Measurements from ENCODE around the gene NR2F6.

NR2F6 gene

GRCh38 chr19:17266026-17266425 is 20.3 kb upstream of the NR2F6 start:
- ChIA-PET POLR2A (interaction anchor here (1.2 to 2.8 kb wide), 3 partner anchors 17 to 154 kb away, joined by 3 to 12 read pairs (median 4); partner anchors contain the start of genes MVB12A and USE1), CTCF (interaction anchor here (1.0 to 1.4 kb wide), 3 partner anchors 17 to 23 kb away, joined by 5 to 7 read pairs (median 5); no protein-coding TSS in a partner anchor)
- TF ChIP-seq ZNF384 (IDR thresholded peaks at IDR 0.05), result no peak
- no peak for TF ChIP-seq CTBP1 (IDR thresholded peaks at IDR 0.05; ENCODE audit: borderline replicate concordance)
- no peak for TF ChIP-seq SUZ12 (IDR thresholded peaks at IDR 0.05)
- TF ChIP-seq FOXA1 (IDR thresholded peaks at IDR 0.05), result no peak
- no peak for TF ChIP-seq BHLHE40 (IDR thresholded peaks at IDR 0.05; ENCODE audit: borderline replicate concordance)
- TF ChIP-seq HDGF (IDR thresholded peaks at IDR 0.05; ENCODE audit: borderline replicate concordance), result no peak
- no peak for TF ChIP-seq TARDBP (IDR thresholded peaks at IDR 0.05)
- no peak for TF ChIP-seq FOXM1 (IDR thresholded peaks at IDR 0.05; ENCODE audit: borderline replicate concordance)
- TF ChIP-seq ARNT (IDR thresholded peaks at IDR 0.05), result no peak
- TF ChIP-seq FOXK2 (IDR thresholded peaks at IDR 0.05), result no peak
- no peak for TF ChIP-seq PKNOX1 (IDR thresholded peaks at IDR 0.05)
- TF ChIP-seq ELF4 (IDR thresholded peaks at IDR 0.05), result no peak
- TF ChIP-seq NFRKB (IDR thresholded peaks at IDR 0.05), result no peak
- TF ChIP-seq L3MBTL2 (conservative IDR thresholded peaks at IDR 0.05), result no peak
- TF ChIP-seq SP1 (IDR thresholded peaks at IDR 0.05), result no peak
- no peak for TF ChIP-seq LEF1 (IDR thresholded peaks at IDR 0.05; ENCODE audit: borderline replicate concordance)
- DNase-seq (ENCODE audit: extremely low spot score), result no peak

GRCh38 chr19:17264641-17264979 is 18.9 kb upstream of the NR2F6 start, which contains the start of gene USHBP1:
USHBP1 (minus strand) TSS chr19:17264745; CDS start chr19:17264299, 446 bp downstream.
- CTCF ChIA-PET, result interaction anchor here (1.0 kb wide), 1 partner anchor 364 kb away, joined by 3 read pairs; no protein-coding TSS in a partner anchor
- TF ChIP-seq BHLHE40 (IDR thresholded peaks at IDR 0.05; ENCODE audit: borderline replicate concordance) (no peak), TARDBP (IDR thresholded peaks at IDR 0.05) (no peak), FOXK2 (IDR thresholded peaks at IDR 0.05) (no peak), HDGF (IDR thresholded peaks at IDR 0.05; ENCODE audit: borderline replicate concordance) (no peak), SUZ12 (IDR thresholded peaks at IDR 0.05) (no peak)
- DNase-seq (ENCODE audit: extremely low spot score), result no peak
- POLR2A ChIA-PET, result no interaction called here

GRCh38 chr19:17263712-17264640 is 18.3 kb upstream of the NR2F6 start:
- ChIA-PET CTCF (interaction anchor here (1.0 kb wide), 1 partner anchor 363 kb away, joined by 3 read pairs; no protein-coding TSS in a partner anchor), POLR2A (interaction anchor here (0.9 kb wide), 1 partner anchor 49 kb away, joined by 3 read pairs; the partner anchor contains the start of gene USE1)
- TF ChIP-seq NFRKB (IDR thresholded peaks at IDR 0.05) (no peak), ELF4 (IDR thresholded peaks at IDR 0.05) (no peak), SUZ12 (IDR thresholded peaks at IDR 0.05) (no peak), BHLHE40 (IDR thresholded peaks at IDR 0.05; ENCODE audit: borderline replicate concordance) (no peak), TARDBP (IDR thresholded peaks at IDR 0.05) (no peak)

GRCh38 chr19:17262557-17262956 is 16.8 kb upstream of the NR2F6 start:
- CTCF ChIA-PET, result interaction anchor here (0.6 kb wide), 1 partner anchor 19 kb away, joined by 3 read pairs; no protein-coding TSS in a partner anchor
- no peak for TF ChIP-seq BHLHE40 (IDR thresholded peaks at IDR 0.05; ENCODE audit: borderline replicate concordance)
- no peak for TF ChIP-seq L3MBTL2 (conservative IDR thresholded peaks at IDR 0.05)
- TF ChIP-seq SP1 (IDR thresholded peaks at IDR 0.05), result no peak
- TF ChIP-seq LEF1 (IDR thresholded peaks at IDR 0.05; ENCODE audit: borderline replicate concordance), result no peak
- no peak for TF ChIP-seq FOXA1 (IDR thresholded peaks at IDR 0.05)
- no peak for TF ChIP-seq ARNT (IDR thresholded peaks at IDR 0.05)
- TF ChIP-seq FOXM1 (IDR thresholded peaks at IDR 0.05; ENCODE audit: borderline replicate concordance), result no peak
- TF ChIP-seq PKNOX1 (IDR thresholded peaks at IDR 0.05), result no peak
- no peak for TF ChIP-seq ZNF384 (IDR thresholded peaks at IDR 0.05)
- no peak for TF ChIP-seq SUZ12 (IDR thresholded peaks at IDR 0.05)
- TF ChIP-seq ELF4 (IDR thresholded peaks at IDR 0.05), result no peak
- TF ChIP-seq CTBP1 (IDR thresholded peaks at IDR 0.05; ENCODE audit: borderline replicate concordance), result no peak
- no peak for TF ChIP-seq TARDBP (IDR thresholded peaks at IDR 0.05)
- no peak for TF ChIP-seq FOXK2 (IDR thresholded peaks at IDR 0.05)
- no peak for TF ChIP-seq HDGF (IDR thresholded peaks at IDR 0.05; ENCODE audit: borderline replicate concordance)
- no peak for TF ChIP-seq NFRKB (IDR thresholded peaks at IDR 0.05)
- DNase-seq (ENCODE audit: extremely low spot score), result no peak
- POLR2A ChIA-PET, result no interaction called here

More at GRCh38 chr19:17263712-17264640, 18.3 kb upstream of the NR2F6 start:
- DNase-seq (ENCODE audit: extremely low spot score), result no peak

GRCh38 chr19:17260842-17261325 is 15.2 kb upstream of the NR2F6 start:
- CTCF ChIA-PET, result interaction anchor here (0.6 to 1.4 kb wide), 11 partner anchors 8 to 125 kb away, joined by 3 to 6 read pairs (median 4); partner anchors contain the start of gene ANO8
- DNase-seq (ENCODE audit: extremely low spot score), result peak; percentile 91
- TF ChIP-seq L3MBTL2 (conservative IDR thresholded peaks at IDR 0.05), result peak; percentile 57
- TF ChIP-seq ZNF384 (IDR thresholded peaks at IDR 0.05), result no peak; the same call in 1 of the 2 replicates
- POLR2A ChIA-PET, result interaction anchor here (1.5 to 1.6 kb wide), 2 partner anchors 25 to 46 kb away, joined by 3 to 4 read pairs; partner anchors contain the start of gene USE1

GRCh38 chr19:17259934-17260333 is 14.2 kb upstream of the NR2F6 start:
- TF ChIP-seq FOXA1 (IDR thresholded peaks at IDR 0.05), result no peak
- no peak for TF ChIP-seq CTBP1 (IDR thresholded peaks at IDR 0.05; ENCODE audit: borderline replicate concordance)
- TF ChIP-seq SP1 (IDR thresholded peaks at IDR 0.05), result no peak
- no peak for TF ChIP-seq ARNT (IDR thresholded peaks at IDR 0.05)
- TF ChIP-seq ELF4 (IDR thresholded peaks at IDR 0.05), result no peak
- TF ChIP-seq TARDBP (IDR thresholded peaks at IDR 0.05), result no peak
- no peak for TF ChIP-seq BHLHE40 (IDR thresholded peaks at IDR 0.05; ENCODE audit: borderline replicate concordance)
- no peak for TF ChIP-seq HDGF (IDR thresholded peaks at IDR 0.05; ENCODE audit: borderline replicate concordance)
- TF ChIP-seq FOXM1 (IDR thresholded peaks at IDR 0.05; ENCODE audit: borderline replicate concordance), result no peak
- no peak for TF ChIP-seq LEF1 (IDR thresholded peaks at IDR 0.05; ENCODE audit: borderline replicate concordance)
- TF ChIP-seq NFRKB (IDR thresholded peaks at IDR 0.05), result no peak
- TF ChIP-seq PKNOX1 (IDR thresholded peaks at IDR 0.05), result no peak
- no peak for TF ChIP-seq FOXK2 (IDR thresholded peaks at IDR 0.05)
- no peak for TF ChIP-seq L3MBTL2 (conservative IDR thresholded peaks at IDR 0.05)
- TF ChIP-seq ZNF384 (IDR thresholded peaks at IDR 0.05), result no peak
- TF ChIP-seq SUZ12 (IDR thresholded peaks at IDR 0.05), result no peak
- no peak for DNase-seq (ENCODE audit: extremely low spot score)
- CTCF ChIA-PET, result interaction anchor here (0.6 to 1.4 kb wide), 9 partner anchors 7 to 126 kb away, joined by 3 to 5 read pairs (median 4); no protein-coding TSS in a partner anchor
- POLR2A ChIA-PET, result interaction anchor here (1.0 to 1.6 kb wide), 3 partner anchors 24 to 45 kb away, joined by 3 to 4 read pairs (median 3); partner anchors contain the start of gene USE1

Measured in HEK293T (cell line).